AG04449 (cell line): ENCODE measurements around the gene TEKT3.

Source experiments
- CTCF ChIA-PET: fragments of 350-600 bp; formaldehyde crosslinking; extraction: SDS; loops from one replicate; lab custom pipeline; 2021; ENCODE audit warnings: antibody characterized with exemption; lab: Yijun Ruan, JAX
- POLR2A ChIA-PET: fragments of 400-600, 350-600 bp; formaldehyde crosslinking; extraction: SDS; loops from one replicate; lab custom pipeline; 2020; ENCODE audit warnings: antibody characterized with exemption, inconsistent platforms; lab: Yijun Ruan, JAX
- DNase-seq: peaks from one replicate; pipeline ENCODE4 v3.0.0-alpha.2; 2010; ENCODE audit warnings: low read depth, low spot score
- H3K4me3 ChIP-seq: 2 replicates; pipeline ENCODE4 v1.5.1; 2011; ENCODE audit warnings: low read depth, mild to moderate bottlenecking, control low read depth, low read length
- TF ChIP-seq, protein P1 (sequence below): IDR thresholded peaks from one replicate; pipeline ENCODE4 v1.5.1; 2011; ENCODE audit warnings: mild to moderate bottlenecking, moderate library complexity, low read length, control low read depth, inconsistent platforms; ENCODE audit not compliant: insufficient read depth; ENCODE audit errors: missing control alignments

The TEKT3 gene

GRCh38 chr17:15278924-15279477, 62.4 kb downstream of the TEKT3 start:
- POLR2A ChIA-PET = interaction anchor here (1.0 kb wide), 1 partner anchor 16 kb away, joined by 3 read pairs; no protein-coding TSS in a partner anchor
- CTCF ChIA-PET = interaction anchor here (1.4 kb wide), 1 partner anchor 224 kb away, joined by 4 read pairs; no protein-coding TSS in a partner anchor
- DNase-seq = peak; percentile 68
- TF ChIP-seq, protein P1, sequence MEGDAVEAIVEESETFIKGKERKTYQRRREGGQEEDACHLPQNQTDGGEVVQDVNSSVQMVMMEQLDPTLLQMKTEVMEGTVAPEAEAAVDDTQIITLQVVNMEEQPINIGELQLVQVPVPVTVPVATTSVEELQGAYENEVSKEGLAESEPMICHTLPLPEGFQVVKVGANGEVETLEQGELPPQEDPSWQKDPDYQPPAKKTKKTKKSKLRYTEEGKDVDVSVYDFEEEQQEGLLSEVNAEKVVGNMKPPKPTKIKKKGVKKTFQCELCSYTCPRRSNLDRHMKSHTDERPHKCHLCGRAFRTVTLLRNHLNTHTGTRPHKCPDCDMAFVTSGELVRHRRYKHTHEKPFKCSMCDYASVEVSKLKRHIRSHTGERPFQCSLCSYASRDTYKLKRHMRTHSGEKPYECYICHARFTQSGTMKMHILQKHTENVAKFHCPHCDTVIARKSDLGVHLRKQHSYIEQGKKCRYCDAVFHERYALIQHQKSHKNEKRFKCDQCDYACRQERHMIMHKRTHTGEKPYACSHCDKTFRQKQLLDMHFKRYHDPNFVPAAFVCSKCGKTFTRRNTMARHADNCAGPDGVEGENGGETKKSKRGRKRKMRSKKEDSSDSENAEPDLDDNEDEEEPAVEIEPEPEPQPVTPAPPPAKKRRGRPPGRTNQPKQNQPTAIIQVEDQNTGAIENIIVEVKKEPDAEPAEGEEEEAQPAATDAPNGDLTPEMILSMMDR = no peak
- no peak overlapping the region for H3K4me3 ChIP-seq

GRCh38 chr17:15278380-15278779, 63.0 kb downstream of the TEKT3 start:
- H3K4me3 ChIP-seq = peak overlapping the region; percentile 31
- TF ChIP-seq, protein P1 = no peak
- ChIA-PET POLR2A (interaction anchor here (1.0 kb wide), 1 partner anchor 15 kb away, joined by 3 read pairs; no protein-coding TSS in a partner anchor), CTCF (interaction anchor here (0.9 to 1.4 kb wide), 3 partner anchors 20 to 225 kb away, joined by 3 to 4 read pairs (median 4); no protein-coding TSS in a partner anchor)
- DNase-seq = no peak

DNA sequence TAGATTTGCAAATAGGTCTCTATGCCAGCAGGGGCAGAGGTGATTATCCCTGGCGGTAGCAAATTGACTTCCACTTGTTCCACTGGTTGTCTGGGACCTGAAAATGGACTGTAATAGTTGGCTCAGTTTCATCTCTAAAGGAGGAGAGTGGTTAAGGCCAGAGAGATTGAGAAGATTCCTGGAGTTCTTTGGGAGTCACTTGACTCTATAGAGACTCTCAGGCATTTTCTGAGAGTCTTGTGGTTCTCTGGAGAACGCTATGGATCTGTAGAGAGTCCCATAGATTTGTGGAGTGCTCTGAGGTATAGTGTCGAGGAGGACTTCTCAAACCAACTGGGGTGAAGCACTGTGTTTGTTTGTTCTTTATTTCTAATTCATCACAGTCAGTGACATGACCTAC, 67.4 kb downstream of the TEKT3 start:
- H3K4me3 ChIP-seq = no peak overlapping the region
- TF ChIP-seq, protein P1 = no peak
- no peak for DNase-seq
- ChIA-PET CTCF (interaction anchor here (1.4 kb wide), 1 partner anchor 229 kb away, joined by 6 read pairs; no protein-coding TSS in a partner anchor), POLR2A (no interaction called here)

GRCh38 chr17:15273141-15273793, 68.1 kb downstream of the TEKT3 start:
- POLR2A ChIA-PET = interaction anchor here (2.1 kb wide), 1 partner anchor 10 kb away, joined by 10 read pairs; no protein-coding TSS in a partner anchor
- CTCF ChIA-PET = interaction anchor here (1.4 to 1.9 kb wide), 5 partner anchors 10 to 230 kb away, joined by 4 to 11 read pairs (median 6); no protein-coding TSS in a partner anchor
- DNase-seq = peak; percentile 93
- TF ChIP-seq, protein P1 = no peak
- H3K4me3 ChIP-seq = no peak overlapping the region

- TF ChIP-seq, protein P1 = no peak
- H3K4me3 ChIP-seq = no peak overlapping the region
- no peak for DNase-seq
- POLR2A ChIA-PET = interaction anchor here (2.1 kb wide), 1 partner anchor 9 kb away, joined by 10 read pairs; no protein-coding TSS in a partner anchor
- CTCF ChIA-PET = interaction anchor here (0.9 to 1.9 kb wide), 6 partner anchors 8 to 231 kb away, joined by 3 to 11 read pairs (median 5); no protein-coding TSS in a partner anchor
These were observed 69.7 kb downstream of the TEKT3 start for GRCh38 chr17:15271741-15272140.

GRCh38 chr17:15270628-15271381, 70.6 kb downstream of the TEKT3 start:
- POLR2A ChIA-PET = no interaction called here
- CTCF ChIA-PET = interaction anchor here (0.9 to 1.0 kb wide), 2 partner anchors 8 to 10 kb away, joined by 3 to 4 read pairs; no protein-coding TSS in a partner anchor
- no peak overlapping the region for H3K4me3 ChIP-seq
- TF ChIP-seq, protein P1 = no peak
- DNase-seq = no peak
